ENCODE data around the gene PARD3B.

Gene PARD3B

GRCh38 chr2:205386109-205386508 lies 840.8 kb downstream of the PARD3B start:
- TF ChIP-seq CTCF (conservative IDR thresholded peaks at IDR 0.05; ENCODE audit: low read depth) = no peak
- H3K27ac ChIP-seq = no peak overlapping the region
- POLR2A ChIA-PET (ENCODE audit: low non-redundant PET) = no interaction called here
- CTCF ChIA-PET = no interaction called here
- no peak for DNase-seq (ENCODE audit: low spot score)

- ChIA-PET POLR2A (ENCODE audit: low non-redundant PET) (no interaction called here), CTCF (interaction anchor here (0.6 kb wide), 1 partner anchor 1631 kb away, joined by 4 read pairs; no protein-coding TSS in a partner anchor)
- H3K27ac ChIP-seq = no peak overlapping the region
- no peak for DNase-seq (ENCODE audit: low spot score)
- no peak for TF ChIP-seq CTCF (conservative IDR thresholded peaks at IDR 0.05; ENCODE audit: low read depth)
These were observed 842.2 kb downstream of the PARD3B start for GRCh38 chr2:205387350-205388055.

GRCh38 chr2:205390866-205391265 lies 845.6 kb downstream of the PARD3B start:
- no peak for TF ChIP-seq CTCF (conservative IDR thresholded peaks at IDR 0.05; ENCODE audit: low read depth)
- POLR2A ChIA-PET (ENCODE audit: low non-redundant PET) = no interaction called here
- no peak for DNase-seq (ENCODE audit: low spot score)
- H3K27ac ChIP-seq = no peak overlapping the region
- CTCF ChIA-PET = no interaction called here

GRCh38 chr2:205401511-205401910 lies 856.2 kb downstream of the PARD3B start:
- ChIA-PET CTCF (interaction anchor here (0.6 kb wide), 1 partner anchor 940 kb away, joined by 3 read pairs; no protein-coding TSS in a partner anchor), POLR2A (ENCODE audit: low non-redundant PET) (no interaction called here)
- H3K27ac ChIP-seq = no peak overlapping the region
- no peak for TF ChIP-seq CTCF (conservative IDR thresholded peaks at IDR 0.05; ENCODE audit: low read depth)
- DNase-seq (ENCODE audit: low spot score) = no peak

- no peak overlapping the region for H3K27ac ChIP-seq
- DNase-seq (ENCODE audit: low spot score) = no peak
- ChIA-PET POLR2A (ENCODE audit: low non-redundant PET) (no interaction called here), CTCF (interaction anchor here (0.6 kb wide), 1 partner anchor 940 kb away, joined by 3 read pairs; no protein-coding TSS in a partner anchor)
- TF ChIP-seq CTCF (conservative IDR thresholded peaks at IDR 0.05; ENCODE audit: low read depth) = no peak
These were observed 856.7 kb downstream of the PARD3B start for GRCh38 chr2:205402011-205402410.

GRCh38 chr2:205403244-205403825 lies 858.1 kb downstream of the PARD3B start:
- POLR2A ChIA-PET (ENCODE audit: low non-redundant PET) = no interaction called here
- no peak for DNase-seq (ENCODE audit: low spot score)
- H3K27ac ChIP-seq = no peak overlapping the region
- no peak for TF ChIP-seq CTCF (conservative IDR thresholded peaks at IDR 0.05; ENCODE audit: low read depth)
- CTCF ChIA-PET = no interaction called here

Data from RWPE1 (cell line).